Smooth muscle cell (in vitro differentiated cells): ENCODE data around the gene SMIM29. TPM values are rescaled to one million over a fixed set of nuclear protein-coding genes. Genes with fewer than 3 reads are reported as not detected.

Experiments
- DNase-seq: peaks from one replicate; lab custom pipeline; 2025; ENCODE audit not compliant: unreplicated experiment; lab: John Stamatoyannopoulos, UW
- H2AFZ ChIP-seq: fragments of 200-600 bp; sonication (generic); 2 replicates; pipeline ENCODE4 v1.6.0; 2016; ENCODE audit warnings: antibody characterized with exemption, low read depth, mild to moderate bottlenecking
- H3F3A ChIP-seq: fragments of 200-600 bp; sonication (generic); 2 replicates; pipeline ENCODE4 v1.6.0; 2017; ENCODE audit warnings: antibody characterized with exemption, low read depth
- H3K27ac ChIP-seq: fragments of 200-600 bp; sonication (generic); 2 replicates; pipeline ENCODE4 v1.5.1; 2016; ENCODE audit warnings: low read depth, mild to moderate bottlenecking
- H3K27me3 ChIP-seq: fragments of 200-600 bp; sonication (generic); 2 replicates; pipeline ENCODE4 v1.6.1; 2016; ENCODE audit warnings: low read depth, mild to moderate bottlenecking
- H3K36me3 ChIP-seq: fragments of 200-600 bp; sonication (generic); 2 replicates; pipeline ENCODE4 v1.5.1; 2016; ENCODE audit warnings: low read depth
- H3K4me1 ChIP-seq: fragments of 200-600 bp; sonication (generic); 2 replicates; pipeline ENCODE4 v1.5.1; 2016; ENCODE audit warnings: low read depth
- H3K4me2 ChIP-seq: fragments of 200-600 bp; sonication (generic); 2 replicates; pipeline ENCODE4 v1.6.0; 2016; ENCODE audit warnings: mild to moderate bottlenecking
- H3K4me3 ChIP-seq: fragments of 200-600 bp; sonication (generic); 2 replicates; pipeline ENCODE4 v1.5.1; 2016; ENCODE audit warnings: mild to moderate bottlenecking
- H3K79me2 ChIP-seq: fragments of 200-600 bp; sonication (generic); 2 replicates; pipeline ENCODE4 v1.6.0; 2016; ENCODE audit warnings: low read depth, mild to moderate bottlenecking
- H3K9ac ChIP-seq: fragments of 200-600 bp; sonication (generic); 2 replicates; pipeline ENCODE4 v1.6.0; 2016; ENCODE audit warnings: low read depth
- H3K9me3 ChIP-seq: fragments of 200-600 bp; sonication (generic); replicated peaks from 2 replicates; pipeline ENCODE4 v1.5.1; 2016; ENCODE audit warnings: low read depth
- H4K20me1 ChIP-seq: fragments of 200-600 bp; sonication (generic); 2 replicates; pipeline ENCODE4 v1.6.0; 2016; ENCODE audit warnings: low read depth
- WGBS: methylation state at CpG from one replicate; pipeline ENCODE4 v1.1.7; 2016; ENCODE audit warnings: low lambda C conversion rate; 5-methylcytosine and 5-hydroxymethylcytosine counted together
- polyA plus RNA-seq: library from polyadenylated mRNA; unstranded; fragments of >200 nt; fragmentation: Nextera tagmentation; extraction: Ambion mirVana; gene quantifications from 2 replicates; pipeline ENCODE4 v1.2.1, GENCODE V29; 2016
- total RNA-seq: library from RNA; depleted of rRNA; stranded (reverse); fragments of >200 nt; gene quantifications from 2 replicates; pipeline ENCODE4 v1.2.3, GENCODE V29; 2014
- TF ChIP-seq, protein P1 (sequence below): fragments of 200-600 bp; sonication (generic); IDR thresholded peaks from 2 replicates; pipeline ENCODE4 v1.5.1; 2017; ENCODE audit warnings: borderline replicate concordance, mild to moderate bottlenecking, antibody characterized with exemption; ENCODE audit not compliant: insufficient read depth, poor library complexity, severe bottlenecking

The SMIM29 gene
- total and polyA plus RNA-seq, 2 experiments from 2014 or later: 29.2 to 29.7 TPM

DNA sequence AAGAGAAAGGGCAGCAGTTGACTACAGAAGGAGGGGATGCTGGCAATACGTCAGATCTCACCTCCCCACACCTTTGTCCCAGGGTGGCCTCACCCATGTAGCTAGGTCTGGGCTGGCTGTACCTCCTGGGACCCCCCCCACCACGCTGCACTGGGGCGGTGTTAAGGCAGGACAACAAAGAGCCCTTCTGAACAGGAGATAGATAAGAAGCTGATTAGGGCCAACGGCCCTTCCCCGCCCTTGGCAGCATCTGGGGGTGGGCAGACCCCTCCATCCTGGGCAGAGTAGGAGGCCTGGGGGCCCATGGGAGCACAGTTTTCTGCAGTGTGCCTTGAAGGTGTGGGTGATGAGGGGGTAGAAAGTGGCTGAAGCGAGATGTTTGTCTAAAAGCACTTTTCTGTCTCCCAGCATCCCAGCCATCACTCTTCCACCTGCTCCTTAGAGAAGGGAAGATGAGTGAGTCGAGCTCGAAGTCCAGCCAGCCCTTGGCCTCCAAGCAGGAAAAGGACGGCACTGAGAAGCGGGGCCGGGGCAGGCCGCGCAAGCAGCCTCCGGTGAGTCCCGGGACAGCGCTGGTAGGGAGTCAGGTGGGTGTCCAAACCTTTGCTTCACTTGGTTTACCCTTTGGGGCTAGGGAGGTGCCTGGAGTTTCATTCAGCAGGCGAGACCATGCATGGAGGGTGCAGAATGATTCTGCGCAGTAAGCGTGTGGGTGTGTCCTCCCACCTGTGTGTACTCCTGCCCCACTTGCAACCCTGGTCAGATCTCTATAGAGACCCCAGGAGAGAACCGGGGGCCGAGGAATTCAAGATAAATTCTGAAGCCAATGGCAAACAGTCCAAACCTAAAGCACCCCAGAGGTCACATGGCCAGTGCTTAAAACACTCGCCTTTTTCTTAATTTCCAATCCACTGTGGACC, 8.2 kb downstream of the SMIM29 start:
- Histone ChIP-seq H4K20me1 (peaks cover 19% of the 10 kb centered on the region), H3K9ac (no peak overlapping the region), H2AFZ (no peak overlapping the region), H3K27me3 (no peaks in the 10 kb centered on the region), H3K4me3 (no peak overlapping the region), H3K36me3 (no peaks in the 10 kb centered on the region), H3K4me1 (peaks cover 10% of the 10 kb centered on the region), H3K9me3 (no peaks in the 10 kb centered on the region), H3F3A (peaks cover 7% of the 10 kb centered on the region), H3K27ac (no peak overlapping the region), H3K79me2 (peaks cover 7% of the 10 kb centered on the region), H3K4me2 (no peak overlapping the region)
- 94% methylated on average over 22 of the region's 22 CpGs for WGBS
- TF ChIP-seq, protein P1, sequence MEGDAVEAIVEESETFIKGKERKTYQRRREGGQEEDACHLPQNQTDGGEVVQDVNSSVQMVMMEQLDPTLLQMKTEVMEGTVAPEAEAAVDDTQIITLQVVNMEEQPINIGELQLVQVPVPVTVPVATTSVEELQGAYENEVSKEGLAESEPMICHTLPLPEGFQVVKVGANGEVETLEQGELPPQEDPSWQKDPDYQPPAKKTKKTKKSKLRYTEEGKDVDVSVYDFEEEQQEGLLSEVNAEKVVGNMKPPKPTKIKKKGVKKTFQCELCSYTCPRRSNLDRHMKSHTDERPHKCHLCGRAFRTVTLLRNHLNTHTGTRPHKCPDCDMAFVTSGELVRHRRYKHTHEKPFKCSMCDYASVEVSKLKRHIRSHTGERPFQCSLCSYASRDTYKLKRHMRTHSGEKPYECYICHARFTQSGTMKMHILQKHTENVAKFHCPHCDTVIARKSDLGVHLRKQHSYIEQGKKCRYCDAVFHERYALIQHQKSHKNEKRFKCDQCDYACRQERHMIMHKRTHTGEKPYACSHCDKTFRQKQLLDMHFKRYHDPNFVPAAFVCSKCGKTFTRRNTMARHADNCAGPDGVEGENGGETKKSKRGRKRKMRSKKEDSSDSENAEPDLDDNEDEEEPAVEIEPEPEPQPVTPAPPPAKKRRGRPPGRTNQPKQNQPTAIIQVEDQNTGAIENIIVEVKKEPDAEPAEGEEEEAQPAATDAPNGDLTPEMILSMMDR: no peak
- no peak for DNase-seq

DNA sequence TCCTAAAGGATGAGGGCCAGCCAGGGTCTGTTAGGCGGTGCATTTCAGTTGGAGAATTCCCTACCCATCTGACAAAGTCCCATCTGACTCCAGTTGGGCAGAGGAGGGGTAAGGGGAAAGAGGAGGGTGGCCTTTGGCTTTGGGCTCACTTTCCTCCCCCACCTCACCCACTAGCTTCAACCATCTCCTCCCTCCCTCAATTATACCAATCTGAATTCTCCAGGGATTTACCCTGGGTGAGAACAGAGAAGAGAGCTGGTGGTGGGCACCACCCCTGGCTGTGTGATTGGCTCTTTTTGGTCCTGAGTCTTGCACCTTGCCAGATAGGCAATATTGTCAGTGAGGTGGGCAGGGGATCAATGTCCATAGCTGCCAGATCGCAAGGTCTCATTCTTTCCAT, 8.9 kb downstream of the SMIM29 start:
- Histone ChIP-seq H3K4me1 (peaks cover 11% of the 10 kb centered on the region), H4K20me1 (peaks cover 19% of the 10 kb centered on the region), H3K4me2 (no peak overlapping the region), H3K27ac (no peak overlapping the region), H3K36me3 (no peaks in the 10 kb centered on the region), H3K9ac (no peak overlapping the region), H3K79me2 (peaks cover 7% of the 10 kb centered on the region), H3F3A (peaks cover 7% of the 10 kb centered on the region), H3K9me3 (no peaks in the 10 kb centered on the region), H2AFZ (no peak overlapping the region), H3K27me3 (no peaks in the 10 kb centered on the region), H3K4me3 (no peak overlapping the region)
- WGBS: 81% methylated on average over 2 of the region's 2 CpGs
- TF ChIP-seq, protein P1: no peak
- DNase-seq: no peak

DNA sequence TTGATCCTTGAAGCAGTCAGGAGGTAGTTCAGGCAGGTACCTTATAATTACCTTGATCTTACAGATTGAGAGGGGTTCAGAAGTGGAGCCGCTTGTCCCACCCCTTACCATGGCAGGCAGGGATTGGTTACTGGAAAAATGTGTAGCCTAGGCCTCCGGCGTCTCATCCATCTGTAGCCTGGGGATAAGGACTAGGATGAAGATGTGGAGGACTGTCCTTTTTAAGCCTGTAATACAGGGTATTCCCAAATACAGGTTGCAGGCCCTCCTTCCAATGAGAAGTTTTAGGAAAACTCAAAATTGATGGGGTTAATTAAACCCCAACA, 9.3 kb downstream of the SMIM29 start:
- H3K4me2 ChIP-seq: no peak overlapping the region
- WGBS: 65% methylated on average over 3 of the region's 3 CpGs
- no peak overlapping the region for H2AFZ ChIP-seq
- H3K36me3 ChIP-seq: no peaks in the 10 kb centered on the region
- no peaks in the 10 kb centered on the region for H3K9me3 ChIP-seq
- H3K4me3 ChIP-seq: no peak overlapping the region
- H3F3A ChIP-seq: peaks cover 10% of the 10 kb centered on the region
- TF ChIP-seq, protein P1: no peak
- H3K79me2 ChIP-seq: peaks cover 7% of the 10 kb centered on the region
- peaks cover 15% of the 10 kb centered on the region for H3K4me1 ChIP-seq
- no peak overlapping the region for H3K9ac ChIP-seq
- DNase-seq: no peak
- peaks cover 19% of the 10 kb centered on the region for H4K20me1 ChIP-seq
- no peaks in the 10 kb centered on the region for H3K27me3 ChIP-seq
- H3K27ac ChIP-seq: no peak overlapping the region
